Ureter (tissue), 1 donor: Measurements from ENCODE around the gene CNTN4. TPM values are rescaled to one million over a fixed set of nuclear protein-coding genes. Genes with fewer than 3 reads are reported as not detected.

Source experiments
- DNase-seq: peaks from one replicate; pipeline ENCODE4 v3.0.0-alpha.2; 2020; ENCODE audit warnings: low spot score
- total RNA-seq: library from RNA; stranded (reverse); gene quantifications from one replicate; pipeline ENCODE4 v1.2.4, GENCODE V29; 2023
- donor health status: DM: yes; HTN: yes; CAD: no.

CNTN4 gene
- total RNA-seq, 1 donor from 2014 or later: 15.3 TPM

DNA sequence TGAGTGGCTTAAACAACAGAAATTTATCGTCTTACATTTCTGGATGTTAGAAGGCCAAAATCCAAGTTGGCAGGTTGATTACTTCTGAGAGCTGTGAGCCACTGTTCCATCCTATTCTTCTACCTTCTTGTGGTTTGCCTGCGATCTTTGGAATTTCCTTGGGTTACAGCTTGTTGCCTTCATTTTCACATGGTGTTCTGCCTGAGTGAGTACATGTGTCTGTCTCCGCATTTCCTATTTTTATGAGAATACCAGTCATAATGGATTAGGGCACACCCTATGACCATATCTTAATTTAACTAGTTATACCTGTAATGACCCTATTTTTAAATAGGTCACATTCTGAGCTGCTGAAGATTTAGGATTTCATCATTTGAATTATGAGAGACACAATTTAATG is 294.3 kb downstream of the CNTN4 start:
- DNase-seq: no peak

GRCh38 chr3:2415083-2415482 is 316.4 kb downstream of the CNTN4 start:
- no peak for DNase-seq

DNA sequence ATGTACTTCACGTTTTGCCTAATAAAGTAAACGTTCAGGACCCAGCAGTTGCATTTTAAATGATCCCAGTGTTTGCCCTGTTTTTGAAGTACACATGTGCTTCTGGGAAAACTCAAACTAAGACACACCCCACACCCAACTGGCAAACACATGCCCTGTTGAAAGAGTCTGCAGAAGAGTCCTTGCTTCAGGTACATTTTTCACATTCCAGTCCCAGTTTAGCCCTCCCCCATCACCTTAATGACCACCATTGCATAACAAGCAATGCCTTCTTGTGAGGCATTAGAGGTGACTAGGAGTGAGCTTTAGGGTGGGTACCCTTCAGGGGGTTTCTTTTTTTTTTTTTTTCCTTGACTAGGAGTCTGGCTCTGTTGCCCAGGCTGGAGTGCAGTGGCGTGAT is 322.3 kb downstream of the CNTN4 start:
- no peak for DNase-seq

GRCh38 chr3:2423143-2423542 is 324.5 kb downstream of the CNTN4 start:
- no peak for DNase-seq

- DNase-seq: no peak
Observed at GRCh38 chr3:2441558-2441957, 342.9 kb downstream of the CNTN4 start.

DNA sequence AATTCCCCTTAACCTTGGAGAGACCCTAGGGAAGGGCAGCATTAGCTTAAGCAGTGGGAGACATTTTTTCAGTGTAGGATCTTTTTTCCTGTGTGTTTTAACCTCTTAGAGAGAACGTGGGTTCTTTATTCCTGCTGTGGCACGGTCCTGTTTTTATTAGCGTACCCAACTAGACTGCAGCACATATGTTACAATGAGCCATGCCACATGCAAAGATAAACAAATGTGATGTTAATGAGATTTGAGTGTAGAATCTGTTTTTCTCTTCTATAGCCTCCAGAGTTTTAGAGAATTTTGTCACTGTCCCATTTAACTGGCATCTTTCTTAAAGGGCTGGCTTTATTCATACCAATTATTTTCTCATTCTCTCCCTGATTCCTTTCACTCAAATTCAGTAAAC is 347.5 kb downstream of the CNTN4 start:
- no peak for DNase-seq

DNA sequence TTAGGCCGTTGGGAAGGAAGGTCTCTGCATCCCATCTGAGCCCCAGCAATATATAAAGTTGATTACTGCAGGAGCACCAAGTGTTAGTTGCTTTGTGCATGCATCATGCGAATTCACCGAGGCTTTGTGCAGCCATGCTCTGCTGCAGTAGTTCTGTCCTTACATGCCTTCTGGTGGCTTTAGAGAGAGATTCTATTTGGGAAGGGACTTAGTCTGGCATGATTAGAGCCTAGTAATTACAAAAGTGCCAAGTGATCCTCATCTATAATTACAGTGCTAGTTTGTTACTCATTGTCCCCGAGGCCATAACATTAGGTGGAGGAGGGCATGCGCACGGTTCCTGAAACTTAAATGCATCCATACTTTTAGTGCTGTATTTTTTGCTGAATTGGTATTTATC is 353.6 kb downstream of the CNTN4 start:
- DNase-seq: no peak

DNA sequence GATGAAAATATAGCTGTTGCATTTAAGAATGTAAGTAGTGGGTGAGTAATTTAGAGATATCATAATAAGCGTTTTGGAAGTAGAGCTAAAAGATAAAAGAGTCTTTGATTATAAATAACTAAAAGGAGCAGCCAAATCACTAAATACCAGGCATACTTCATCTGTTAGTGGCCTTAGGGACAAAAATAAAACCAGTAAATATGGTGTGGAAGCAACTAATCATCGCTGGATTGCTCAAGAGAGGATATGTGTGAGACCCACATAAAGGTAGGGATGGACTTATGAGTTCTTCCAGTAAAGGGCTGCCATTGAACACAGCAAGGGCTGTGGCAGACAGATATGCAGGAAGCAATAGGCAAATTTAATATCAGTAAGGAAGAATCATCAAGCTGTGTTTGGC is 356.2 kb downstream of the CNTN4 start:
- no peak for DNase-seq

- no peak for DNase-seq
Observed at GRCh38 chr3:2456788-2457187, 358.1 kb downstream of the CNTN4 start.

DNA sequence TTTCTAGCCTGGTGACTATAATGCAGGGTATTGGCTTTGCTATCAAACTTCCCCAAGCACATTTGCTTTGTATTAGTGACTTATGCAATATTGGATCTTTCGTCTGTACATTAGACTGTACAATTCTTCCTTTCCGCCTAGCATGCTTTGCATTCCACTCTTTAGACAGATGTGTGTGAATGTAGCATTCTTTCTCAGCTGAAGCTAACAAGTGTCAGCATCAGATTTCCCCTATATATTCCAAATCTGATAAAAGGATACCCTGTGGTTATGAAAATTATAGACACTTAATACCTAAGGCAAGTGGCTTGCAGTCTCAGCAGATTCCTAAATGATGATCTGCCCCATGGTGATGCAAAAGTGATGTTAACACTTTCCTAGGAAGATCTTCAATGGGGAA is 360.1 kb downstream of the CNTN4 start:
- DNase-seq: no peak

GRCh38 chr3:2465842-2466241 is 367.2 kb downstream of the CNTN4 start:
- no peak for DNase-seq

- DNase-seq: no peak
Observed at GRCh38 chr3:2468816-2469215, 370.1 kb downstream of the CNTN4 start.

DNA sequence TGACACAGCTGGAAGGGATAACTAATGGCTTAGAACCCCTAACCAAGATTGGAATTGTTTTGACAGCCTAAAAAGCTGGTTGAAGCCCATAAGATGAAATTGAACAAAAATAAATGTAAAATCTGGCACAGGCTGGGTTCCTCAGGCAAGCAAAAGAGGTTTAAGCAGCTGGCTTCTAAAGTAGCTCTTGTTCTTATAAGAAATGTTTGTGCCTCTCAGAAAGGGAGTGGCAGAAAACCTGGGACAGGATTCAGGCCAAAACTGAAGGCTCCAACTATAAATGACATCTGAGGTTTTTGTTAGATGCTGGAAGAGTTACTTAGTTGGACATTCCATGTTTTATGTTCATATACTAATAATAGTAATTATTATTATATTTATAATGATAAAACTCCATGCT is 378.3 kb downstream of the CNTN4 start:
- no peak for DNase-seq

DNA sequence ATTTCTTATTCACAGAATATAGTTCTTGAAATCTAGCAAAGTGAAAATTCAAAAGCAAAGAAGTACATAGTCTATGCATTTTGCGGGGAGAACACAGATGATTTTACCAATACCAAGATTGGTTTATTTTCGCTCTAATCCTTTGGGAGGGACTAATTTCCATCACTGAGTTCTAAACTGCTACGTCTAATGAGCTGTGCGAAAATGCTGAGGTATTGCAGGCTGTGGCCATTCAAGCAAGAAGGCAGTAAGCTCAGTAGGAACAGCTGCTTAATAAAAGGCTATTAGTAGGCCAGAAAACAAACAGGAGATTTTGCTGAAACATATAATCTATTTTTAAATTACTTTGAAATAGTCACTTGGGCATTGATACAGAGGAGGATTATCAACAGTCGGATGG is 379.0 kb downstream of the CNTN4 start:
- no peak for DNase-seq

DNA sequence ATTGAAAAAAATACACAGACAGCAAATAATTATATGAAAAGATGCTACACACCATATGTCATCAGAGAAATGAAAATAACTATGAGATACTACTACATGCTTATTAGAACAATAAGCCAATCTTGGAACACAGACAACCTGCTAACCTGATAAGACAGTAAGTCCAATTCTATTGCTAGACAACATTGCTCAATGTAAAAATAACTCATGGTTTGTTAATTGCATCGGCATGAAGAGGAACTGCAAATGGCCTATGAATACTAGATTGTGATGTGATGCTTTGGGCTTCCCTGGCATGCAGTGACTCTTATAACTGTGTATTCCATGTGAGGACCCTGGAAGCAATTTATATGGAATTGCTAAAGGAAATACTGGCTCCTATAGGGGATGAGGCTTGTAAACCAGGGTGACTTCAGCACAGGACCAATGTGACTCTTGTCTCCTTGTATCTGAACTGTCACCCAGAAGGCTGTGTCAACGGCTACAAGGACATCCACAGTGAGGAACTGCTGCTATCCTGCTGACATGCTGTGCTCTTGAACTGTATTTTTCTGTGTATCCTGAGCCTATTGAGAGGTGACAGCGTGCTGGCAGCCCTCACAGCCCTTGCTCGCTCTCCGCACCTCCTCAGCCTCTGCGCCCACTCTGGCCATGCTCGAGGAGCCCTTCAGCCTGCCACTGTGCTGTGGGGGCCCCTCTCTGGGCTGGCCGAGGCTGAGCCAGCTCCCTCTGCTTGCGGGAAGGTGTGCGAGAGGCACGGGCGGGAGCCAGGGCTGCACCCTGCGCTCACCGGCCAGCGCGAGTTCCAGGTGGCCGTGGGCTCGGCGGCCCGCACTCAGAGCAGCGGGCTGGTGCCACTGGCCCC is 385.7 kb downstream of the CNTN4 start:
- no peak for DNase-seq

GRCh38 chr3:2485027-2485375 is 386.3 kb downstream of the CNTN4 start:
- DNase-seq: no peak

- no peak for DNase-seq
Observed at GRCh38 chr3:2495746-2496145, 397.1 kb downstream of the CNTN4 start.

DNA sequence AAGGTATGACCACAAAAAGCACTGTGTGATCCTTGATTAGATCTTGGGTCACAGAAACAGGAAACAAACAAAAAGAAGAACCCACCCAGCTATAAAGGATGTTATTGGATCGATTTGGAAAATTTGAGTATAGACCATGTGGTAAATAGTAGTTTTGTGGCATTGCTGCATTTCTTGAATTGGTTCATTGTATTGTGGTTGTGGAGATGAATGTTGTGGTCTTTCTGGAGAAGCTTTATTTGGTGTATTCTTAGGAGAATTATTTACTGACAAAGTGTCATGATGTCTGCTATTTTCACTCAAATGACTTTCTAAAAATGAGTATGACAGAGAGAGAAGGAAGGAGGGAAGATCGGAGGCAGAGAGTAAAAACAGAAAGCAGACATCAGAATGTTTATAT is 406.2 kb downstream of the CNTN4 start:
- DNase-seq: no peak

- DNase-seq: no peak
Observed at GRCh38 chr3:2506776-2507175, 408.1 kb downstream of the CNTN4 start.

DNA sequence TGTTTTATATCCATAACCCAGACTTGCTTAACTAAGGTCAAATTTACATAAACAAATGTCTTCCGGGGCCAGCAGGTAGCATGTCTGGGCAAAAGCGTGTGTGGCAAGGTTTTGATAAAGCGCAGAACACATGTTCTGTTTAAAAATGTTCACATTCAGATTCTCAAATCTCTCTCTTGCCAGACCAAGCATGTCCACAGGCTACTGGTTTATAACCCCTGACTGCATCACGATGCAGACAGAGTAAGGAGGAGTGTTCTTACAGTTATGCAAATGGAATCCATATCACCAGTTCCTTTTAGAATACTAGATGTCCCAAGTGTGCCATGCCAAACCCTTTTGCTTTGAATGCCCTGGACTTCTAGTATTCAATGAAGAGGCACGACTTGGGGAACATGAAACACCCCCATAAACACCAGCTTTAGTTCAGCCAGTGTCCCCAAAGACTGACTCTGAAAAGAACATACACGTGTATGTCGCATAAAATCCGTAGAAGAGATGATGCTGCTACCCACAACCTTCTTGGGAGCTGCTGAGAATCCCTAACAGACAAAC is 412.0 kb downstream of the CNTN4 start:
- no peak for DNase-seq

- DNase-seq: no peak
Observed at GRCh38 chr3:2511356-2511755, 412.7 kb downstream of the CNTN4 start.

GRCh38 chr3:2512881-2513280 is 414.2 kb downstream of the CNTN4 start:
- no peak for DNase-seq

DNA sequence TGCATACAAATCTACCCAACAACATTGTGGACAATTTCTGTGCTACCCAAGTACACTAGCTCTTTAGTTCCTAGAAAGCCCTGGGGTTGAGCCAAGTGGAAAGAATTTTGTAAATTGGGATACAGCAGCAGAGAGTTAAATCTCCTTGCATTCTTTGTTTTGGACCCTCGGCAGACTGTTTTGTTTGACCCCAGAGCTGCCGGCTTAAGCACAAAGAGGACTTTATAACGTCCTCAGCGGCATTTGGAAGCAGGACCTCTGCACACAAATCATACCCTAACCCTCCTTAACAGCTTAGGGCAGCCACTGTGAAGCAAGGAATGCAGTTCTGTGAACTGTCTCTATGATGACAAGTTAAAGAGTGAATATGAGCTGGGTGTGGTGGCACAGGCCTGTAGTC is 415.3 kb downstream of the CNTN4 start:
- no peak for DNase-seq
